ENCODE data around the gene DCN.

DCN gene

GRCh38 chr12:91099836-91100235 lies 82.8 kb downstream of the DCN start:
- TF ChIP-seq FOXP2 (optimal IDR thresholded peaks at IDR 0.05; ENCODE audit: borderline replicate concordance, extremely low read depth, extremely low read length, insufficient read depth), result no peak
- no peak for TF ChIP-seq REST (IDR thresholded peaks at IDR 0.05; ENCODE audit: insufficient read depth in 1 of 2, low read depth in 2 of 2, low read length in 2 of 2)
- no peak for TF ChIP-seq POLR2AphosphoS5 (IDR thresholded peaks at IDR 0.05; ENCODE audit: low read depth, low read length)
- TF ChIP-seq TAF1 (IDR thresholded peaks at IDR 0.05; ENCODE audit: borderline replicate concordance, insufficient read depth, low read length), result no peak
- TF ChIP-seq SIN3A (IDR thresholded peaks at IDR 0.05; ENCODE audit: borderline replicate concordance, insufficient read depth, low read length), result no peak

DNA sequence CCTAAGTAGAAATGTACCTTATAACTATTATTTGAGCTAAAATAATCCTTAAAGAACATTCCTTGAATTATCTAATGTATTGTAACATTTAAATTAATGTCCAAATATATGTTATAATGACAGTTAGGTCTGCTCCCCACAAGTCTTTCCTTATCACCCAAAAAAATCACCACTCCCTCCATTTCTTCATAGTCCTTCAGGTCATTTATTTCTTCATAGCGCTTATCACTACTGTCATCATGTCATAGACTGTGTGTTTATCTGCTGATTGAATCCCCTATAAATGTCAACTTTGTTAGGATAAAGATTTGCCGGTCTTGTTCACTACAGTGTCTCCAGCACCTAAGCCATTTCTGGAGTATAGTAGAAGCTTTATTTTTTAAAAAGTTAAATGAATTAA lies 83.3 kb downstream of the DCN start:
- TF ChIP-seq TAF1 (IDR thresholded peaks at IDR 0.05; ENCODE audit: borderline replicate concordance, insufficient read depth, low read length) (no peak), SIN3A (IDR thresholded peaks at IDR 0.05; ENCODE audit: borderline replicate concordance, insufficient read depth, low read length) (no peak), REST (IDR thresholded peaks at IDR 0.05; ENCODE audit: insufficient read depth in 1 of 2, low read depth in 2 of 2, low read length in 2 of 2) (no peak), POLR2AphosphoS5 (IDR thresholded peaks at IDR 0.05; ENCODE audit: low read depth, low read length) (no peak), FOXP2 (optimal IDR thresholded peaks at IDR 0.05; ENCODE audit: borderline replicate concordance, extremely low read depth, extremely low read length, insufficient read depth) (no peak)

DNA sequence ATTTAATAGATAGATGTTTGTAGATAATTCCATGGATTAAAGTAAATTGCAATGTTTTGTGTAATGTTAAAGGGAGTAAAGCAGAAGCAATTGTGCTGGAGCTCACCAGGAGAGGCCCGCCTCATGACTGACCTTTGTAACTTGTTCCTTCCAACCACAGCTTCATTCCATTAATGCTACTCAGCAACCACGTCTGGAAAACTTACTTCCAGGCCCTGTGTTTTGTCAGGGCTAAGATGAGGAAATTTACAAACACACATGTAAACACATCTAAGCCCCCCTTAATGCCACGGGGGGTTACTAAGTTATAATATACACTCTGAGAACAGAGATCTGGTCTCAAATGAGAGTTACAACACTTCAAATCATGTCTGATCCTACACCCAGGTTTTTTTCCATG lies 83.7 kb downstream of the DCN start:
- TF ChIP-seq TAF1 (IDR thresholded peaks at IDR 0.05; ENCODE audit: borderline replicate concordance, insufficient read depth, low read length), result no peak
- no peak for TF ChIP-seq POLR2AphosphoS5 (IDR thresholded peaks at IDR 0.05; ENCODE audit: low read depth, low read length)
- TF ChIP-seq FOXP2 (optimal IDR thresholded peaks at IDR 0.05; ENCODE audit: borderline replicate concordance, extremely low read depth, extremely low read length, insufficient read depth), result no peak
- no peak for TF ChIP-seq REST (IDR thresholded peaks at IDR 0.05; ENCODE audit: insufficient read depth in 1 of 2, low read depth in 2 of 2, low read length in 2 of 2)
- no peak for TF ChIP-seq SIN3A (IDR thresholded peaks at IDR 0.05; ENCODE audit: borderline replicate concordance, insufficient read depth, low read length)

DNA sequence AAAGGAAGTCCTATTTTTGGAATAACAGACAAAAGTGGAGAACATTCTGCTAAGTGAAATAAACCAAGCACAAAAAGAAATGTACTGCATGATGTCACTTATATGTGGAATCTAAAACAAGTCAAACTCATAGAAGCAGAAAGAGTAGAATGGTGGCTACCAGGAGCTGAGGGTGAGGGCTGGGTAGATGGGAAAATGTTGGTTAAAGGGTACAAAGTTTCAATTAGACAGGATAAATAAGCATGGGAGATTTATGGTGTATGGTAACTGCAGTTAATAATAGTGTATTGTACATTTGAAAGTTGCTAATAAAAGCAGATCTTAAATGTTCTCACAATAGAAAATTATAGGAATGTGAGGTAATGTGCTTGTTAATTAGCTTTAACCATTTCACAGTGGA lies 84.2 kb downstream of the DCN start:
- TF ChIP-seq REST (IDR thresholded peaks at IDR 0.05; ENCODE audit: insufficient read depth in 1 of 2, low read depth in 2 of 2, low read length in 2 of 2) (no peak), FOXP2 (optimal IDR thresholded peaks at IDR 0.05; ENCODE audit: borderline replicate concordance, extremely low read depth, extremely low read length, insufficient read depth) (no peak), POLR2AphosphoS5 (IDR thresholded peaks at IDR 0.05; ENCODE audit: low read depth, low read length) (no peak), TAF1 (IDR thresholded peaks at IDR 0.05; ENCODE audit: borderline replicate concordance, insufficient read depth, low read length) (no peak), SIN3A (IDR thresholded peaks at IDR 0.05; ENCODE audit: borderline replicate concordance, insufficient read depth, low read length) (no peak)

- TF ChIP-seq SIN3A (IDR thresholded peaks at IDR 0.05; ENCODE audit: borderline replicate concordance, insufficient read depth, low read length), result no peak
Measured at GRCh38 chr12:91094957-91095356, 87.7 kb downstream of the DCN start.
